CD4-positive, CD25-positive, alpha-beta regulatory T cell (primary cell): ENCODE data around the gene KCNK15. TPM values are rescaled to one million over a fixed set of nuclear protein-coding genes. Genes with fewer than 3 reads are reported as not detected.
"Not testable (repeated sequence)": the region's sequence is repeated elsewhere in the genome, so short reads cannot be mapped to it uniquely, and the experiment has no call there.

Experiments
- ATAC-seq, 2 donors: fragments of 150-1000 bp; cut with Tn5 transposase; one replicate each; pipeline ENCODE4 v1.10.0; 2021; ENCODE audit warnings: low read depth in 2 of 2, moderate number of reproducible peaks in 2 of 2, moderate library complexity in 1 of 2
- DNase-seq, 3 donors: peaks; one replicate each; pipeline versions ENCODE4 v3.0.0 to v3.0.0-alpha.2; 2012 to 2022; ENCODE audit warnings: mixed read lengths in 1 of 3
- H3K27ac ChIP-seq: one replicate; pipeline ENCODE4 v1.7.0; 2013; ENCODE audit warnings: mild to moderate bottlenecking, low read length; ENCODE audit not compliant: insufficient read depth, poor library complexity, severe bottlenecking
- H3K27me3 ChIP-seq: one replicate; pipeline ENCODE4 v1.7.0; 2013; ENCODE audit warnings: low read length; ENCODE audit not compliant: control insufficient read depth, insufficient read depth
- H3K36me3 ChIP-seq: one replicate; pipeline ENCODE4 v1.7.0; 2013; ENCODE audit warnings: mild to moderate bottlenecking, low read length, moderate library complexity; ENCODE audit not compliant: control insufficient read depth, insufficient read depth
- H3K4me1 ChIP-seq: 2 replicates; pipeline ENCODE4 v1.7.0; 2013; ENCODE audit warnings: mild to moderate bottlenecking, low read length; ENCODE audit not compliant: insufficient read depth, control insufficient read depth, poor library complexity, severe bottlenecking
- H3K4me3 ChIP-seq: one replicate; pipeline ENCODE4 v1.7.0; 2013; ENCODE audit warnings: low read depth, mild to moderate bottlenecking, low read length, moderate library complexity
- H3K9me3 ChIP-seq, 2 experiments: 1 replicate in 1 of 2; 2 replicates in 1 of 2; pipeline ENCODE4 v1.7.0; 2013; ENCODE audit warnings: low read length in 2 of 2, mild to moderate bottlenecking in 1 of 2, moderate library complexity in 1 of 2; ENCODE audit not compliant: control insufficient read depth in 2 of 2
- H3K27ac Mint-ChIP-seq, 3 donors: one replicate each; pipeline ENCODE4 v1.8.0; 2020 to 2022; ENCODE audit warnings: mild to moderate bottlenecking in 3 of 3, mixed read lengths in 3 of 3, moderate library complexity in 2 of 3
- H3K27me3 Mint-ChIP-seq: one replicate; pipeline ENCODE4 v1.8.0; 2022; ENCODE audit warnings: mild to moderate bottlenecking, mixed read lengths
- H3K36me3 Mint-ChIP-seq: one replicate; pipeline ENCODE4 v1.8.0; 2020; ENCODE audit warnings: mixed read lengths
- H3K4me1 Mint-ChIP-seq, 4 donors: one replicate each; pipeline ENCODE4 v1.8.0; 2020 to 2022; ENCODE audit warnings: mixed read lengths in 4 of 4, mild to moderate bottlenecking in 1 of 4
- H3K4me3 Mint-ChIP-seq, 4 donors: one replicate each; pipeline ENCODE4 v1.8.0; 2020 to 2022; ENCODE audit warnings: mild to moderate bottlenecking in 4 of 4, mixed read lengths in 4 of 4, moderate library complexity in 3 of 4
- H3K9me3 Mint-ChIP-seq, 7 donors: one replicate each; pipeline ENCODE4 v1.8.0; 2020 to 2022; ENCODE audit warnings: mixed read lengths in 7 of 7, mild to moderate bottlenecking in 3 of 7, moderate library complexity in 2 of 7
- polyA plus RNA-seq, 4 donors: library from polyadenylated mRNA; unstranded; fragments of 300-500 nt; fragmentation: Illumina TruSeq; gene quantifications; one replicate each; pipeline ENCODE4 v1.2.3, GENCODE V29; 2021
- total RNA-seq: library from RNA; stranded (reverse); gene quantifications from one replicate; pipeline ENCODE4 v1.2.3, GENCODE V29; 2022

KCNK15 gene
- total and polyA plus RNA-seq, 5 donors from 2014 or later = not detected

DNA sequence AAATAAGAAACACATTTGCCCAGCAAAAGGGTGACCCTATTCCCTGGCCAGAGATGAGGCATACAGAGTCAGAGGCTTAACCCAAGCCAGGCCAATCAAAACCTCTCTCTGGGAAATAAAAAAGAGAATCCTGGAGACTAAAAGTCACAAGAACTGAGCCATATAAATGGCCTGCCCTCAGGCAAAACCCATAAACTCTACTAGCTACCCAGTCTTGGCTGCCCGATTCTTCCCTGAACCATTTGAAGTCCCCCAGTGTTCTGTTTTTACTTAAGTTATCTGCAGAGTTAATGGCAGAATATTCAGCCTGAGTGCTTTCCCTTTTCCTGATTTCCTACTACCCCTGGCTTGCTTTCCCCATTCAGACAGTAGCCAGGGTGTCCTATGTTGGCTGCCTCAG, 13.9 kb downstream of the KCNK15 start:
- peaks cover 9% of the 10 kb centered on the region for H3K27me3 Mint-ChIP-seq
- Histone ChIP-seq H3K4me3 (no peak overlapping the region), H3K9me3 (no peaks in the 10 kb centered on the region), H3K27me3 (peaks cover 2% of the 10 kb centered on the region), H3K4me1 (no peaks in the 10 kb centered on the region), H3K27ac (no peak overlapping the region), H3K36me3 (no peaks in the 10 kb centered on the region)
- H3K9me3 Mint-ChIP-seq = no peaks in the 10 kb centered on the region
- H3K27ac Mint-ChIP-seq = no peak overlapping the region
- H3K36me3 Mint-ChIP-seq = no peaks in the 10 kb centered on the region
- H3K4me1 Mint-ChIP-seq = no peaks in the 10 kb centered on the region
- DNase-seq = no peak
- ATAC-seq = no peak
- H3K4me3 Mint-ChIP-seq = no peak overlapping the region

DNA sequence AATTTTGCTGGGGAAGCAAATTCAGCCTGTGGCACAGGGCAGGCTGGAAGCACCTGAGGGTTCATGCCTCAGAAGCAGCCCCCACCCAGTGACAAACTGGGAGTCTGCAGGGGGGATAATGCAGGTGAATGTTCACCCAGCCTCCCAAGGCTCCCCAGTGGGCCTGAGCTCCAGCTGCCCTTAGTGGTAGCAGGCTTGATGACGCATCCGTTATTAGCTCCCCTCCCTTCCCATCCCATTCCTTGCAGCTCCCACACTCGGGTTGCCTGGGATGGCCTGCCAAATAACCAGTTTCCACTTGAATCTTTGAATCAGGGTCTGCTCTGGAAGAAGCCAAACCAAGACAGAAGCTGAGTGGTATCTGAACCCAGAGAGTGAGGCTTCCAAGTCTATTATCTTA, 15.8 kb downstream of the KCNK15 start:
- Histone ChIP-seq H3K27ac (no peak overlapping the region), H3K4me1 (no peaks in the 10 kb centered on the region), H3K4me3 (no peak overlapping the region), H3K36me3 (no peaks in the 10 kb centered on the region), H3K9me3 (no peaks in the 10 kb centered on the region), H3K27me3 (peaks cover 4% of the 10 kb centered on the region)
- Mint-ChIP-seq H3K4me3 (no peak overlapping the region), H3K9me3 (no peaks in the 10 kb centered on the region), H3K36me3 (no peaks in the 10 kb centered on the region), H3K4me1 (no peaks in the 10 kb centered on the region), H3K27ac (no peak overlapping the region), H3K27me3 (peaks cover 9% of the 10 kb centered on the region)
- no peak for ATAC-seq
- DNase-seq = no peak

DNA sequence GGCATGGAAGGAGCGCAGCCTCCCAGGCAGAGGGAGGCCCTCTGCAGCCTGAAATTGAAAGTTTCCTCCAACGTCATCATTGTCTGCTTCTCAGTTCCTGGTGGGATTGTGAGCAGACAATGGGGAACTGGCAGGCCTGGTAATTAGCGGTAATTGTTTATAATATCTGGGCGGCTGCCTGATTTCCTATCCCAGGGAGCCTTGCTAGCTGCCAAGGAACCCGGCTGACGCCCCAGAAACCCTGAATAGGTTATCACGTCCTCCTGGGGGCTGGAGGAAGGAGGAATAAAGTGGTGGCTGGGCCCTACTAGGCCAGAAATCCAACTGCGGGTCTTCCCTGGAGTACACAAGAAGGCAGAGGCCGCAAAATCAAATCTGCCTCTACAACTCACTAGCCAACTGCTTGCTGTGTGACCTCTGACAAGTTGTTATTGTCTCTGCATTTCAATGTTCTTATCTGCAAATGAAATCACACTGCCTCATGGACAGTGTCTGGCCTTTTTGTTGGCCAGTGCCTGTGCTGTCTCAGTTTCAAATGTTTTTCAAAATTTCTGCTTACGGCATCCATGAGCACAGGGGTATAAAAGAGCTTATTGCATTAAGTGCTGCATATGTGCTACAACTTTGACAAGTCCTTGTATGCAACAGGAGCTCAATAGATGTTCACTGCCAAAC, 16.9 kb downstream of the KCNK15 start:
- H3K27me3 ChIP-seq = peaks cover 4% of the 10 kb centered on the region
- Mint-ChIP-seq H3K36me3 (no peaks in the 10 kb centered on the region), H3K27me3 (peaks cover 9% of the 10 kb centered on the region), H3K4me3 (no peak overlapping the region), H3K27ac (no peak overlapping the region), H3K4me1 (no peaks in the 10 kb centered on the region), H3K9me3 (no peaks in the 10 kb centered on the region)
- H3K4me1 ChIP-seq = no peaks in the 10 kb centered on the region
- DNase-seq = no peak
- H3K27ac ChIP-seq = no peak overlapping the region
- no peaks in the 10 kb centered on the region for H3K9me3 ChIP-seq
- H3K4me3 ChIP-seq = no peak overlapping the region
- no peaks in the 10 kb centered on the region for H3K36me3 ChIP-seq
- no peak for ATAC-seq

DNA sequence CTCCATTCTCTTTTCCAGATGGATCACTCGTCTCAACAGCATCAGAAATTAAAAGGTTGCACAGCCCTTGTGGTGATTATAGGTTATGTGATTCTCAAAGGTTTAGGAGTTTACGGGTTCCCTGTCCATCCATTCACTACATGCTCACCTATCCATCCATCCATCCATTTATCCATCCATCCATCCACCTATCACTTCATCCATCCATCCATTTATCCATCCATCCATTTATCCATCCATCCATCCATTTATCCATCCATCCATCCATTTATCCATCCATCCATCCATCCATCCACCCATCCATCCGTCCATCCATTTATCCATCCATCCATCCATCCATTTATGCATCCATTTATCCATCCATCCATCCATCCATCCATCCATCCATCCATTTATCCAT, 18.1 kb downstream of the KCNK15 start:
- not testable (repeated sequence) for H3K9me3 Mint-ChIP-seq, H3K9me3 ChIP-seq, H3K4me1 Mint-ChIP-seq, H3K36me3 Mint-ChIP-seq, H3K36me3 ChIP-seq, H3K4me1 ChIP-seq, DNase-seq, H3K4me3 ChIP-seq, H3K27ac Mint-ChIP-seq, H3K27me3 ChIP-seq, ATAC-seq, H3K27ac ChIP-seq, H3K4me3 Mint-ChIP-seq
- H3K27me3 Mint-ChIP-seq = peaks cover 17% of the 10 kb centered on the region

DNA sequence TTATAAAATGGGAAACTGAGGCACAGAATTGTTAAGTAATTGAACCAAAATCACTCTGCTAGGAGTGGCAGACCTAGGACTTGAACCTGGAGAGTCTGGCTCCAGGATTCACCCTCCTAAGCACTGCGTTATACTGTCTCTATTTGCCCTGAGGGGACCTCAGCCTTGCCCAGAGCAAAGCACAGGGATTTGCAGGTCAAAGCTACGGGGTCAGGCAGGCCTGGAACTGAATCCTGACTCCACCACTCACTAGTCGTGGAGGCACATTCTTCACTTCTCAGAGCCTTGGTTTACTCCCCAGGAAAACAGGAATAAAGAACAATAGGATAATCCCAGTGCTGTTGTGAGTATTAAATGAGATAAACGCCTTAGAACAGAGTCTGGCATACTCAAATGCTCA, 19.4 kb downstream of the KCNK15 start:
- no peaks in the 10 kb centered on the region for H3K4me1 Mint-ChIP-seq
- H3K4me3 Mint-ChIP-seq = no peak overlapping the region
- no peaks in the 10 kb centered on the region for H3K36me3 ChIP-seq

DNA sequence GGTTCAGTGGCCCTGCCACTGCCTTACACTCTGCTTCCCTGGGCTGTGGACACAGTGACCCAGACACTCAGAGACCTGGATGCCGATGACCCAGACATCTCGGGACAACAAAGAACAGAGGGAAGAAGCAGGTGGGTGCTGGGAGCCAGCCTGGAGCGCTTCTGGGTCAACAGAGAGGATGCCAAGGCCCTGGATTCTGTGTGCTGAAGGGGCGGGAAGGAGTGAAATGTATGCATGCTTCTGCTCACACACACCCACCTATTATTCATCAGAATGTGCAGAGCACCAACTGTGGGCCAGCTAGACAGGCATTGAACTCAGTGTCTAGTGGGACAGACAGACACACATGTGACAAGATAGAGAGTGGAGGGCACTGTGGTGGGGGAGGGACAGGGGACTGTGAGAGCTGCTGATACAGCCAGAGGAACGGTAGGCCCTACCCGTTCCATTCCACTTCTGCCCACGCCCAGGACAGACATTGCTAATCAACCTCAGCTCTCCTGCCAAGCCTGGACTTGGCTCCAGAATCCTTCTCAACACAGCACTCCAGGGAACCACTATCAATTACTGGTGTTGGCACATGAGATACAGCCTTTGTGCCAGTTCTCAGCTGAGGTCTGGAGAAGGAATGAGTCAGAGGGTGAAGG, 20.2 kb downstream of the KCNK15 start:
- ATAC-seq (no peak), DNase-seq (no peak)
- Mint-ChIP-seq H3K36me3 (no peaks in the 10 kb centered on the region), H3K9me3 (no peaks in the 10 kb centered on the region), H3K27me3 (peaks cover 11% of the 10 kb centered on the region), H3K4me3 (no peak overlapping the region), H3K27ac (no peak overlapping the region), H3K4me1 (no peaks in the 10 kb centered on the region)
- no peaks in the 10 kb centered on the region for H3K9me3 ChIP-seq
- H3K27me3 ChIP-seq = peaks cover 2% of the 10 kb centered on the region
- no peaks in the 10 kb centered on the region for H3K36me3 ChIP-seq
- no peak overlapping the region for H3K27ac ChIP-seq
- no peak overlapping the region for H3K4me3 ChIP-seq
- no peaks in the 10 kb centered on the region for H3K4me1 ChIP-seq

More for the DNA sequence above, 19.4 kb downstream of the KCNK15 start:
- H3K27ac Mint-ChIP-seq = no peak overlapping the region
- H3K9me3 Mint-ChIP-seq = no peaks in the 10 kb centered on the region
- ATAC-seq (no peak), DNase-seq (no peak)
- Histone ChIP-seq H3K4me3 (no peak overlapping the region), H3K9me3 (no peaks in the 10 kb centered on the region), H3K4me1 (no peaks in the 10 kb centered on the region), H3K27me3 (peaks cover 2% of the 10 kb centered on the region), H3K27ac (no peak overlapping the region)
- H3K36me3 Mint-ChIP-seq = no peaks in the 10 kb centered on the region
- peaks cover 14% of the 10 kb centered on the region for H3K27me3 Mint-ChIP-seq

DNA sequence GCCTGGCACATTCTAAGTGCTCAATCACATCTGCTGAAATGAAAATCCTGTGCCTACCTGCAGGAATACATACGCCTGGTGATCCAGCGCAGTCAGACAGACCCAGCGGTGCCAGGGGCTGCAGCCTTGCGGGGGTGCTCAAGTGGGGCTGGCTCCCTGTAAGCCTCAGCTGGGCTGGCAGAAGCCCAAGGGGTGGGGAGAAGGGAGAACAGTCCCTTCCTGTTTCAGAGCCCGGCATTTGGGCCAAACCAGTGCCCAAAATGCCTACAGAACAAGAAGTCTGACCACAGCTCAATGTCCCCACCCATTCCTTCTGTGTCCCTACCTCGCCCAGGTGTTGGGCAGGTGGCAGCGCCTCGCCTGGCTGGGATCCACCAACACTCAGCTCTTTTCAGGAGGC, 22.6 kb downstream of the KCNK15 start:
- Histone ChIP-seq H3K36me3 (no peaks in the 10 kb centered on the region), H3K4me3 (no peak overlapping the region), H3K9me3 (no peaks in the 10 kb centered on the region), H3K27ac (no peak overlapping the region), H3K27me3 (peaks cover 2% of the 10 kb centered on the region), H3K4me1 (no peaks in the 10 kb centered on the region)
- Mint-ChIP-seq H3K4me1 (no peaks in the 10 kb centered on the region), H3K27me3 (peaks cover 15% of the 10 kb centered on the region), H3K27ac (no peak overlapping the region), H3K36me3 (no peaks in the 10 kb centered on the region), H3K4me3 (no peak overlapping the region), H3K9me3 (no peaks in the 10 kb centered on the region)
- DNase-seq (no peak), ATAC-seq (no peak)

DNA sequence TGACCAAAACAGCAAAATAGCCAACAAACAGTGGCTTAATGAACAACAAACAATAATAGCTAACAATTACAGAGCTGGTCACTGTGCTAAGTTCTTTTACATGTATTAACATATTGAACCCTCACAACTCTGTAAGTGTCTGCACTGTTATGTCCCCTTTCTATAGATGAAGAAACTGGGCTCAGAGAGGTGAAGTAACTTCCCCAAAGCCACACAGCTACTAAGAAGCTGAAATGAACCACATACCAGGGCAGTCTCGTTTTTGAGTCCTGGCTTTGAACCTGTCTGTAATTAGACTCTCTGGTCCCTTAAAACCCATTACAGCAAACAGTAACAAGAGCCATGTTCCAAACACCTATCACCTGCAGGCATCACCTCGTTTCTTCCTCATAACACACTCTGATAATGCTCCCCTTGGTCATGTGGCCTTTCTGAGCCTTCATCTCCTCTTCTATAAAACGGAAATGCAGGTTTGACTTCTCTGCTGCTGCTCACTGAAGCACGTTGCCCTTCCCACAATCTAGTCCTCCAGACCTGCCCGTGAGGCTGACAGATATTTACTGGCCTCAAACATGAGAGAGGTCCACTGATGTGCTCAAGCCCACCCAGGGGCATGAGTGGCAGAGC, 23.3 kb downstream of the KCNK15 start:
- no peaks in the 10 kb centered on the region for H3K9me3 ChIP-seq
- Mint-ChIP-seq H3K4me1 (no peaks in the 10 kb centered on the region), H3K27ac (no peak overlapping the region), H3K36me3 (no peaks in the 10 kb centered on the region), H3K27me3 (peaks cover 15% of the 10 kb centered on the region), H3K9me3 (no peaks in the 10 kb centered on the region), H3K4me3 (no peak overlapping the region)
- no peaks in the 10 kb centered on the region for H3K36me3 ChIP-seq
- no peaks in the 10 kb centered on the region for H3K4me1 ChIP-seq
- no peak overlapping the region for H3K4me3 ChIP-seq
- H3K27me3 ChIP-seq = peaks cover 2% of the 10 kb centered on the region
- DNase-seq (no peak), ATAC-seq (no peak)
- no peak overlapping the region for H3K27ac ChIP-seq
